ENCODE results near the gene CIAO1. TPM values are rescaled to one million over a fixed set of nuclear protein-coding genes. Genes with fewer than 3 reads are reported as not detected.

Gene CIAO1
- total and polyA plus RNA-seq, 2 of the 13 experiments (the other 11 are each of a cell fraction or from before 2014, with no cell fraction given), result 99.3 to 120 TPM

DNA sequence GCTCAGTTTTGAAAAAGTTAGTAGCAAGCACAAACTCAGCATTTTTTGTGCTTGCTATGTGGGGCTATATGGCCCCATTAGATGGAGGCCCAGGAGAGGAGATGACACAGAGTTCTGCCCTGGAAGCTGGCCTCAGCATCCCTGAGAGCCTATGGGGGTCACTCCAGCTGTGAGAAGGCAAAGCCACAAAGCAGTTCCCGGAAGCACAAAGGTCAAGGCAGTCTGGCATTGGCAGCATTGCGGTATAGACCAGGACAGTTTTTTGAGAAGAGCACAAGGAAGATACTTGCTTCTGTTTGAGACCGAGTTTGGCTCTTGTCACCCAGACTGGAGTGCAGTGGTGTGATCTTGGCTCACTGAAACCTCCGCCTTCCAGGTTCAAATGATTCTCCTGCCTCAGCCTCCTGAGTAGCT is 51.6 kb downstream of the CIAO1 start (continued):
- TF ChIP-seq, protein P1, sequence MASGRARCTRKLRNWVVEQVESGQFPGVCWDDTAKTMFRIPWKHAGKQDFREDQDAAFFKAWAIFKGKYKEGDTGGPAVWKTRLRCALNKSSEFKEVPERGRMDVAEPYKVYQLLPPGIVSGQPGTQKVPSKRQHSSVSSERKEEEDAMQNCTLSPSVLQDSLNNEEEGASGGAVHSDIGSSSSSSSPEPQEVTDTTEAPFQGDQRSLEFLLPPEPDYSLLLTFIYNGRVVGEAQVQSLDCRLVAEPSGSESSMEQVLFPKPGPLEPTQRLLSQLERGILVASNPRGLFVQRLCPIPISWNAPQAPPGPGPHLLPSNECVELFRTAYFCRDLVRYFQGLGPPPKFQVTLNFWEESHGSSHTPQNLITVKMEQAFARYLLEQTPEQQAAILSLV (CRISPR knock-in tag; IDR thresholded peaks at IDR 0.05; ENCODE audit: borderline replicate concordance), result 0 out of 2 replicates have a peak, but pooled peaks have one; percentile 59
- TF ChIP-seq EED (CRISPR knock-in tag; IDR thresholded peaks at IDR 0.05) (no peak), ZNF616 (CRISPR knock-in tag; IDR thresholded peaks at IDR 0.05; ENCODE audit: low read depth) (no peak), ZMYM4 (CRISPR knock-in tag; IDR thresholded peaks at IDR 0.05) (peak; percentile 35; the same call in 1 of the 2 replicates), FOSL1 (CRISPR knock-in tag; IDR thresholded peaks at IDR 0.05; ENCODE audit: borderline replicate concordance) (no peak), ZBTB8A (CRISPR knock-in tag; IDR thresholded peaks at IDR 0.05; ENCODE audit: borderline replicate concordance, low read depth) (no peak), ETV5 (CRISPR knock-in tag; IDR thresholded peaks at IDR 0.05; ENCODE audit: borderline replicate concordance) (peak; percentile 95), FLYWCH1 (CRISPR knock-in tag; IDR thresholded peaks at IDR 0.05) (no peak), MAFF (IDR thresholded peaks at IDR 0.05; ENCODE audit: low read depth, low read length) (peak; percentile 48; the same call in 1 of the 2 replicates), KAT8 (CRISPR knock-in tag; IDR thresholded peaks at IDR 0.05) (peak; percentile 51), PAXIP1 (CRISPR knock-in tag; conservative IDR thresholded peaks at IDR 0.05) (peak; percentile 80), ERF (CRISPR knock-in tag; IDR thresholded peaks at IDR 0.05) (peak; percentile 82), SMARCE1 (IDR thresholded peaks at IDR 0.05; ENCODE audit: borderline replicate concordance) (no peak), NFIC (IDR thresholded peaks at IDR 0.05; ENCODE audit: low read length) (no peak), GATAD1 (CRISPR knock-in tag; IDR thresholded peaks at IDR 0.05) (no peak), ZNF770 (CRISPR knock-in tag; IDR thresholded peaks at IDR 0.05) (peak; percentile 29; the same call in 1 of the 2 replicates), GABPA (IDR thresholded peaks at IDR 0.05; ENCODE audit: low read depth, low read length) (no peak), GABPA (CRISPR knock-in tag; IDR thresholded peaks at IDR 0.05; ENCODE audit: low read depth) (peak; percentile 69), ZNF235 (CRISPR knock-in tag; IDR thresholded peaks at IDR 0.05; ENCODE audit: borderline replicate concordance) (0 out of 2 replicates have a peak, but pooled peaks have one; percentile 19), SKI (IDR thresholded peaks at IDR 0.05; ENCODE audit: partially characterized antibody) (peak; percentile 30)
- TF ChIP-seq, protein P2, sequence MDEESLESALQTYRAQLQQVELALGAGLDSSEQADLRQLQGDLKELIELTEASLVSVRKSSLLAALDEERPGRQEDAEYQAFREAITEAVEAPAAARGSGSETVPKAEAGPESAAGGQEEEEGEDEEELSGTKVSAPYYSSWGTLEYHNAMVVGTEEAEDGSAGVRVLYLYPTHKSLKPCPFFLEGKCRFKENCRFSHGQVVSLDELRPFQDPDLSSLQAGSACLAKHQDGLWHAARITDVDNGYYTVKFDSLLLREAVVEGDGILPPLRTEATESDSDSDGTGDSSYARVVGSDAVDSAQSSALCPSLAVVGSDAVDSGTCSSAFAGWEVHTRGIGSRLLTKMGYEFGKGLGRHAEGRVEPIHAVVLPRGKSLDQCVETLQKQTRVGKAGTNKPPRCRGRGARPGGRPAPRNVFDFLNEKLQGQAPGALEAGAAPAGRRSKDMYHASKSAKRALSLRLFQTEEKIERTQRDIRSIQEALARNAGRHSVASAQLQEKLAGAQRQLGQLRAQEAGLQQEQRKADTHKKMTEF (CRISPR knock-in tag; IDR thresholded peaks at IDR 0.05), result peak; percentile 47; the same call in 1 of the 2 replicates
- TF ChIP-seq, protein P3, sequence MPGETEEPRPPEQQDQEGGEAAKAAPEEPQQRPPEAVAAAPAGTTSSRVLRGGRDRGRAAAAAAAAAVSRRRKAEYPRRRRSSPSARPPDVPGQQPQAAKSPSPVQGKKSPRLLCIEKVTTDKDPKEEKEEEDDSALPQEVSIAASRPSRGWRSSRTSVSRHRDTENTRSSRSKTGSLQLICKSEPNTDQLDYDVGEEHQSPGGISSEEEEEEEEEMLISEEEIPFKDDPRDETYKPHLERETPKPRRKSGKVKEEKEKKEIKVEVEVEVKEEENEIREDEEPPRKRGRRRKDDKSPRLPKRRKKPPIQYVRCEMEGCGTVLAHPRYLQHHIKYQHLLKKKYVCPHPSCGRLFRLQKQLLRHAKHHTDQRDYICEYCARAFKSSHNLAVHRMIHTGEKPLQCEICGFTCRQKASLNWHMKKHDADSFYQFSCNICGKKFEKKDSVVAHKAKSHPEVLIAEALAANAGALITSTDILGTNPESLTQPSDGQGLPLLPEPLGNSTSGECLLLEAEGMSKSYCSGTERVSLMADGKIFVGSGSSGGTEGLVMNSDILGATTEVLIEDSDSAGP (CRISPR knock-in tag; IDR thresholded peaks at IDR 0.05; ENCODE audit: borderline replicate concordance), result no peak

Data from HepG2 (cell line).